Natural killer cell (primary cell): ENCODE measurements around the gene CEP72. TPM values are rescaled to one million over a fixed set of nuclear protein-coding genes. Genes with fewer than 3 reads are reported as not detected.

ENCODE experiments used
- ATAC-seq, 3 donors: fragments of 150-1000 bp in 2 of 3; fragments of 200-7000 bp in 1 of 3; cut with Tn5 transposase; 1 replicate in 1 of 3; 2 replicates in 2 of 3; pipeline ENCODE4 v1.10.0; 2021; ENCODE audit warnings: mild to moderate bottlenecking in 2 of 3, moderate library complexity in 2 of 3
- DNase-seq, 2 donors: peaks; one replicate each; pipeline versions ENCODE4 v3.0.0 to v3.0.0-alpha.2; 2013 to 2021; ENCODE audit warnings: mixed read lengths in 1 of 2
- H3K27ac ChIP-seq: one replicate; pipeline ENCODE4 v1.5.1; 2013; ENCODE audit warnings: mild to moderate bottlenecking, low read length
- H3K27me3 ChIP-seq: one replicate; pipeline ENCODE4 v1.6.1; 2013; ENCODE audit warnings: low read length; ENCODE audit not compliant: control insufficient read depth, insufficient read depth
- H3K36me3 ChIP-seq: one replicate; pipeline ENCODE4 v1.6.1; 2013; ENCODE audit warnings: low read length; ENCODE audit not compliant: control insufficient read depth, insufficient read depth
- H3K4me1 ChIP-seq: one replicate; pipeline ENCODE4 v1.6.1; 2013; ENCODE audit warnings: low read length; ENCODE audit not compliant: control insufficient read depth, insufficient read depth
- H3K4me3 ChIP-seq: one replicate; pipeline ENCODE4 v1.5.1; 2013; ENCODE audit warnings: low read length
- H3K9me3 ChIP-seq: one replicate; pipeline ENCODE4 v1.6.1; 2013; ENCODE audit warnings: low read length; ENCODE audit not compliant: control insufficient read depth, insufficient read depth
- H3K27ac Mint-ChIP-seq, 2 donors: one replicate each; pipeline ENCODE4 v1.8.0; 2022; ENCODE audit warnings: mild to moderate bottlenecking in 2 of 2, mixed read lengths in 2 of 2, moderate library complexity in 1 of 2
- H3K27me3 Mint-ChIP-seq, 2 donors: one replicate each; pipeline ENCODE4 v1.8.0; 2022; ENCODE audit warnings: low read depth in 2 of 2, mixed read lengths in 2 of 2
- H3K36me3 Mint-ChIP-seq: one replicate; pipeline ENCODE4 v1.8.0; 2022; ENCODE audit warnings: mixed read lengths
- H3K4me1 Mint-ChIP-seq, 2 donors: one replicate each; pipeline ENCODE4 v1.8.0; 2022; ENCODE audit warnings: mixed read lengths in 2 of 2
- H3K4me3 Mint-ChIP-seq: one replicate; pipeline ENCODE4 v1.8.0; 2022; ENCODE audit warnings: mild to moderate bottlenecking, moderate library complexity, mixed read lengths
- H3K9me3 Mint-ChIP-seq, 2 donors: one replicate each; pipeline ENCODE4 v1.8.0; 2022; ENCODE audit warnings: mixed read lengths in 2 of 2
- WGBS: methylation state at CpG from one replicate; pipeline ENCODE4 v1.1.7; 2013; ENCODE audit warnings: missing lambda C conversion rate; ENCODE audit not compliant: insufficient coverage; 5-methylcytosine and 5-hydroxymethylcytosine counted together
- intact Hi-C: fragments of 100-400 bp; cut with micrococcal nuclease; formaldehyde crosslinking; loops from one replicate; pipeline ENCODE4 v1.14.2; 2022
- total RNA-seq, 4 donors: library from RNA; stranded (reverse); fragments of 120-200 nt in 1 of 4; gene quantifications; one replicate each; pipeline versions ENCODE4 v1.2.3 to v1.2.4, GENCODE V29; 2013 to 2022
- TF ChIP-seq, protein P1 (sequence below): fragments of 200-600 bp; IDR thresholded peaks from one replicate; pipeline ENCODE4 v1.8.0; 2022; ENCODE audit warnings: antibody characterized with exemption

Gene CEP72
- total RNA-seq, 3 donors from 2014 or later (not counting 1 experiment from before 2014, with no cell fraction given), result 12.2 to 15.1 (median 12.3) TPM

- no peak for DNase-seq
- H3K27ac ChIP-seq, result no peak overlapping the region
Observed at GRCh38 chr5:657570-657969, 45.4 kb downstream of the CEP72 start.

GRCh38 chr5:658103-658502, 46.0 kb downstream of the CEP72 start:
- no peak overlapping the region for H3K27ac ChIP-seq
- ATAC-seq, result no peak
- Mint-ChIP-seq H3K27me3 (no peaks in the 10 kb centered on the region), H3K36me3 (peaks cover 7% of the 10 kb centered on the region), H3K4me1 (no peaks in the 10 kb centered on the region), H3K9me3 (no peaks in the 10 kb centered on the region), H3K4me3 (no peak overlapping the region), H3K27ac (no peak overlapping the region)
- no peaks in the 10 kb centered on the region for H3K27me3 ChIP-seq
- no peak overlapping the region for H3K4me3 ChIP-seq
- H3K36me3 ChIP-seq, result peaks cover 11% of the 10 kb centered on the region
- WGBS, result 99% methylated on average over 5 of the region's 5 CpGs
- H3K4me1 ChIP-seq, result no peaks in the 10 kb centered on the region
- H3K9me3 ChIP-seq, result no peaks in the 10 kb centered on the region
- TF ChIP-seq, protein P1, sequence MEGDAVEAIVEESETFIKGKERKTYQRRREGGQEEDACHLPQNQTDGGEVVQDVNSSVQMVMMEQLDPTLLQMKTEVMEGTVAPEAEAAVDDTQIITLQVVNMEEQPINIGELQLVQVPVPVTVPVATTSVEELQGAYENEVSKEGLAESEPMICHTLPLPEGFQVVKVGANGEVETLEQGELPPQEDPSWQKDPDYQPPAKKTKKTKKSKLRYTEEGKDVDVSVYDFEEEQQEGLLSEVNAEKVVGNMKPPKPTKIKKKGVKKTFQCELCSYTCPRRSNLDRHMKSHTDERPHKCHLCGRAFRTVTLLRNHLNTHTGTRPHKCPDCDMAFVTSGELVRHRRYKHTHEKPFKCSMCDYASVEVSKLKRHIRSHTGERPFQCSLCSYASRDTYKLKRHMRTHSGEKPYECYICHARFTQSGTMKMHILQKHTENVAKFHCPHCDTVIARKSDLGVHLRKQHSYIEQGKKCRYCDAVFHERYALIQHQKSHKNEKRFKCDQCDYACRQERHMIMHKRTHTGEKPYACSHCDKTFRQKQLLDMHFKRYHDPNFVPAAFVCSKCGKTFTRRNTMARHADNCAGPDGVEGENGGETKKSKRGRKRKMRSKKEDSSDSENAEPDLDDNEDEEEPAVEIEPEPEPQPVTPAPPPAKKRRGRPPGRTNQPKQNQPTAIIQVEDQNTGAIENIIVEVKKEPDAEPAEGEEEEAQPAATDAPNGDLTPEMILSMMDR, result no peak
- intact Hi-C loops, result no loop called here
- DNase-seq, result no peak

More at GRCh38 chr5:657570-657969, 45.4 kb downstream of the CEP72 start:
- ATAC-seq, result no peak
- H3K4me3 Mint-ChIP-seq, result no peak overlapping the region
- no peaks in the 10 kb centered on the region for H3K27me3 ChIP-seq
- intact Hi-C loops, result no loop called here
- TF ChIP-seq, protein P1, result no peak
- H3K4me3 ChIP-seq, result no peak overlapping the region
- H3K9me3 Mint-ChIP-seq, result no peaks in the 10 kb centered on the region
- WGBS, result 89% methylated on average over 6 of the region's 6 CpGs
- H3K9me3 ChIP-seq, result no peaks in the 10 kb centered on the region
- no peak overlapping the region for H3K27ac Mint-ChIP-seq
- no peaks in the 10 kb centered on the region for H3K27me3 Mint-ChIP-seq
- no peaks in the 10 kb centered on the region for H3K4me1 ChIP-seq
- peaks cover 13% of the 10 kb centered on the region for H3K36me3 ChIP-seq
- peaks cover 7% of the 10 kb centered on the region for H3K36me3 Mint-ChIP-seq
- no peaks in the 10 kb centered on the region for H3K4me1 Mint-ChIP-seq

DNA sequence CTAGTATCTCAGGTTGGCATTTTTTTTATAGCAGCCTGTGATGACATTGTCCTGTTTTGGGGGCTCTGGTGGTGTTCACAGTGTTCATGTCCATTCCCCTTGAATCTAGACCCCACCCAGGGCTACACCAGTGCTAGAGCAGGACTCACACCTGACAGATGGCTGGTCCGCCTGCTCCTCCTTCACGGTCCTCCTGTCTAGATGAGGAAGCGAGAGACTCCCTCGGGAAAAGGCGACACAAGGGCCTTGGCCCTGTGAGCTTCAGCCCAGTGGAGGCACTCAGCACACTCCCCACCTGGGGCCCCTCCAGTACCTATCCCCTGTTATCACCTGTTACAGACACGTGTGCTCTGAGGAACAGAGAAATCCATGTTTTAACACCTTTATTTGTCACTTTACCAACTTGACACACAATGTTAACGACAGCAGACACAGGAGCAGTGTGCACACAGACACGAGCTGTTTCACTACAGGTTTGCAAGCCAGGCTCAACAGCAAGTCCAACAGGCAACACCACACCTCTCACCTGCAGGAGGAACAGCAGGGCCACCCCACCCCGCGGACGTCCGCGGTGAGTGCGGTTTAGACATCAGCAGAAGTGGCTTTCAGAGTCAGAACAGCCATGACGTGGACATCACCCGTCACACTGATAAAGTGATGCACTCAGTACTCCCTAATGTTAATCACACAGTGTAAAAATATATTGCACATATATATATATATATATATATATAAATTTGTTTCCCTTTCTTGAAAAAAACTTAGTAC, 47.5 kb downstream of the CEP72 start:
- no peak overlapping the region for H3K4me3 Mint-ChIP-seq
- H3K27ac Mint-ChIP-seq, result no peak overlapping the region
- DNase-seq (no peak), ATAC-seq (no peak)
- intact Hi-C loops, result no loop called here
- no peaks in the 10 kb centered on the region for H3K4me1 Mint-ChIP-seq
- 96% methylated on average over 15 of the region's 16 CpGs for WGBS
- no peaks in the 10 kb centered on the region for H3K9me3 Mint-ChIP-seq
- Histone ChIP-seq H3K36me3 (peaks cover 9% of the 10 kb centered on the region), H3K4me1 (no peaks in the 10 kb centered on the region), H3K27ac (no peak overlapping the region), H3K27me3 (no peaks in the 10 kb centered on the region), H3K4me3 (no peak overlapping the region), H3K9me3 (no peaks in the 10 kb centered on the region)
- H3K27me3 Mint-ChIP-seq, result no peaks in the 10 kb centered on the region
- TF ChIP-seq, protein P1, result no peak
- peaks cover 7% of the 10 kb centered on the region for H3K36me3 Mint-ChIP-seq
